Mucosa of descending colon (tissue), 3 donors: ENCODE data around the gene RRM2. TPM values are rescaled to one million over a fixed set of nuclear protein-coding genes. Genes with fewer than 3 reads are reported as not detected.

Experiments
- ATAC-seq: fragments of 200-7000 bp; cut with Tn5 transposase; one replicate; pipeline ENCODE4 v1.9.1; 2020; ENCODE audit warnings: mild to moderate bottlenecking, moderate library complexity
- DNase-seq, 3 donors: peaks; one replicate each; pipeline ENCODE4 v3.0.0-alpha.2; 2020
- H3K36me3 ChIP-seq: fragments of 200-600 bp; one replicate; pipeline ENCODE4 v1.8.0; 2021; ENCODE audit warnings: low read depth, mild to moderate bottlenecking
- H3K4me1 ChIP-seq: fragments of 200-600 bp; one replicate; pipeline ENCODE4 v1.8.0; 2021; ENCODE audit warnings: low read depth, mild to moderate bottlenecking
- H3K4me3 ChIP-seq: fragments of 200-600 bp; one replicate; pipeline ENCODE4 v1.8.0; 2021; ENCODE audit warnings: mild to moderate bottlenecking
- H3K9me3 ChIP-seq: fragments of 200-600 bp; one replicate; pipeline ENCODE4 v1.8.0; 2021; ENCODE audit warnings: mild to moderate bottlenecking
- CTCF ChIP-seq: fragments of 200-600 bp; IDR thresholded peaks from one replicate; pipeline ENCODE4 v1.8.0; 2022; ENCODE audit warnings: antibody characterized with exemption, mild to moderate bottlenecking
- intact Hi-C, 2 donors: fragments of 100-400 bp; cut with DNase I in 1 of 2; cut with micrococcal nuclease in 1 of 2; formaldehyde crosslinking; loops; one replicate each; pipeline versions ENCODE4 v1.11.0 to v1.11.1; 2022; cut with DNase I, micrococcal nuclease
- total RNA-seq, 3 donors: library from RNA; stranded (reverse); fragmentation: NEBNext Ultra II Directional in 2 of 3; extraction: Animal tissue kit (Norgen Biotek cat#: 25700) in 2 of 3; gene quantifications; one replicate each; pipeline versions ENCODE4 v1.2.1 to v1.2.4, GENCODE V29; 2021 to 2023
- donor health status: DM: no; HTN: no; CAD: no; lungs with moderate emphysema.
- donor health status: DM: no; HTN: no; CAD: no.
- donor health status: DM: no; HTN: yes; CAD: no.

The RRM2 gene
- total RNA-seq, 3 donors from 2014 or later: 8.5 to 65.3 (median 12.5) TPM

DNA sequence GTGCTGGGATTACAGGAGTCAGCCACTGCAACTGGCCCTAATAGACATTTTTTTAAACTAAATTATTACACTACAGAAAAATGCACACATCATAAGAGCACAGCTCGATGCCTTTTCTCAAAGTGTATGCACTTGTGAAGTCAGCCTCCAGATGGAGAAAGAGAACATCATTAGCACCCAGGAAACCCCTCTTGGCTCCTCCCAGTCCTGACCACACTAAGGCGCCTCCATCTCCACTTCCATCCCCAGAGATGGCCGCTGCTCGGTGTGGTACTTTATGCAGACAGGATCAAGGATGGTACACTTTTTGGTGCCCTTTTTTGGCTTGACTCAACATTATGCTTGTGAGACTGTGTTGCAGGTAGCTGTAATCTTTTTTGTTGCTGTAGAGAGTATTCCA lies 34.8 kb downstream of the RRM2 start:
- DNase-seq: no peak
- ATAC-seq: no peak
- intact Hi-C loops: no loop called here
- no peak overlapping the region for H3K4me3 ChIP-seq
- peaks cover 4% of the 10 kb centered on the region for H3K4me1 ChIP-seq
- no peak for TF ChIP-seq CTCF
- H3K9me3 ChIP-seq: no peaks in the 10 kb centered on the region
- no peaks in the 10 kb centered on the region for H3K36me3 ChIP-seq

DNA sequence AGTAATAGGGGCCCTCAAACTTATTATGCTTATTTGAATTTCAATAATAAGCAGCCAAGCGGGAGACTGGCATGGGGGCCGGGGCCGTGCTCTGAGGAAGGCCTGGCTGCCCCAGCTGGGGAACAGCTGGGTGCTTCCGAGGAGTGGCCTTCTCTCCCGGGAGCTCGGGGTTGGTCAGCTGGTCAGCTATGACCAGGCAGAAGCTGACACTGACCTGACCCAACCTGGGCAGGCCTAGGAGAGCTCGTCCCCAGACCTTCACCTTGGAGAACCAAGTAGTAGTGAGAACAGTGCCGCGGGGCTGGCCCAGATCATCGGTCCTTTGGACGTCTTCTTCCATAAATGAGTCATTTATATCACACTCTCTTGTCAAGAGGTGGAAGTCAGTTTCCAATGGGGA lies 36.1 kb downstream of the RRM2 start:
- intact Hi-C loops: no loop called here
- Histone ChIP-seq H3K4me1 (peaks cover 4% of the 10 kb centered on the region), H3K4me3 (no peak overlapping the region), H3K36me3 (no peaks in the 10 kb centered on the region), H3K9me3 (no peaks in the 10 kb centered on the region)
- TF ChIP-seq CTCF: no peak
- ATAC-seq (no peak), DNase-seq (no peak)

- intact Hi-C loops: no loop called here
- H3K4me1 ChIP-seq: peaks cover 4% of the 10 kb centered on the region
- H3K4me3 ChIP-seq: no peak overlapping the region
- ATAC-seq (no peak), DNase-seq (no peak)
- H3K36me3 ChIP-seq: no peaks in the 10 kb centered on the region
- no peaks in the 10 kb centered on the region for H3K9me3 ChIP-seq
- TF ChIP-seq CTCF: no peak
These were observed 36.5 kb downstream of the RRM2 start for GRCh38 chr2:10159086-10159485.

DNA sequence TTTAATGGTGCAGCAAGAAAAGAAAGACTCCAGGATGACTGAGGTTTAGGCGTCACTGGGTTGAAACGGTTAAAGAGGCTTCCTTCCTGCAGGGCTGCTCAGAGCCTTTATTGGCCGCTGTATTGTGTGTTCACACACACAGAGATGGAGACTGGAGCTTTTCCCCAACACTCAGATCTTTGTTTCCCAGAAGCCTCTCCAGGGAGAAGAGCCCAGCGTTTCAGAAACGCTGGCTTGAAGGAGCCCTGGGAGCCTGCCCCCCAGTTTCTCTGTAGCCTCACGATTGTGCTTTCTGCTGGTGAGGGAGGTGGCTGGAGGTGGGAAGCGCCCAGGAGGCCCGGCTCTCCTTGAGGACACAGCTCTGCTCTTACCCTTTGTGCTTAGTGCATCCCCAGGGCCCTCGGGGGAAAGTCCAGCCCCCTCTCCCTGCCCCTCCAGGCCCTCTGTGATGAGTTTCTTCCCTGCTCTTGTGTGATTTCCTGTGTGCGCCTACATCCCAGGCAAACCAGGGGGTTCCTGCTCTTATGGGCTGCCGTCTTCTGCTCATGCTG lies 37.1 kb downstream of the RRM2 start:
- peaks cover 4% of the 10 kb centered on the region for H3K4me1 ChIP-seq
- no peak for TF ChIP-seq CTCF
- H3K4me3 ChIP-seq: no peak overlapping the region
- H3K36me3 ChIP-seq: no peaks in the 10 kb centered on the region
- DNase-seq: no peak
- ATAC-seq: no peak
- no peaks in the 10 kb centered on the region for H3K9me3 ChIP-seq
- intact Hi-C loops: no loop called here

DNA sequence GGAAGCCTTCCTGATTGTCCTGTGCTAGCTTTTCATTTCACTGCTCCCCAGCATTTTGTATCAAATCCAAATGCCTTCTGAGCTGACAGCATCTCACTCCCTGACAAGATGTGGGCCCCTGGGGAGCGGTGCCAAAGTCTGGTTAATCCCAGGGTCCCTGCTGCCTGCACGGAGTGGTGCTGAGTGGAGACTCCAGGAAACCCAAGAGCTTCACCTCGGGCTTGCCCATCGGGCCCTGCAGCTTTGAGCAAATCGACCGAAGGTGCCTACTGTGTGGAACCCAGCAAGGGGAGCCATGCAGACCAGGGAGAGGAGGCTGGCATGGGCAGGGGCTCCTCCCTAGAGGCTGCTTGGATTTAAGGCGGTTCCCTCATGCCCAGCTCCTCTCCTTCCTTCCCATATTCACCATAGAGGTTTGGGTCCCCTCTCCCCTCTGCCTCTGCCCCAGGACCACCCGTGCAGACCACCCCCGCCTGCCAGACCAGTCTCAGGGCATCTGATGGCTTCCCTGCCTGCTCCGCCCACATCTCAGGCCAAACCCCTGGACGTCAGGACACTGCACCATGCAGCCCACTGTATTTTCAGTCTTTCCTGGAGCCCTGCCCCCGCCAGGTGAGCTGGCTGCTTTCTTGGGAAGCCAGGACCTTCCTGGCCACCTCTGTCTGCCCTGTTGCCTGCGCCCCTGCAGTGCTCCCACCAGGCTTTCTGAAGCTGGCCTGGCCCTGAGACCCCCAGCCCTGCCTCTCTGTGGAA lies 37.8 kb downstream of the RRM2 start:
- ATAC-seq: no peak

More for the DNA sequence above, 37.8 kb downstream of the RRM2 start:
- no peak overlapping the region for H3K4me3 ChIP-seq
- no peaks in the 10 kb centered on the region for H3K9me3 ChIP-seq
- DNase-seq: no peak
- peaks cover 4% of the 10 kb centered on the region for H3K4me1 ChIP-seq
- intact Hi-C loops: no loop called here
- no peaks in the 10 kb centered on the region for H3K36me3 ChIP-seq
- no peak for TF ChIP-seq CTCF
